Measurements from ENCODE around the gene ERVK3-1. TPM values are rescaled to one million over a fixed set of nuclear protein-coding genes. Genes with fewer than 3 reads are reported as not detected.

Gene ERVK3-1
- total and polyA plus RNA-seq, 2 of the 8 experiments (the other 6 are each of a cell fraction or from before 2014, with no cell fraction given): 29.9 to 31.5 TPM

- Histone ChIP-seq H2BK120ac (replicated peaks; ENCODE audit: low read depth, low read length) (no peak overlapping the region), H4K20me1 (replicated peaks in 1 of 2; ENCODE audit: control insufficient read depth in 1 of 2, insufficient read depth in 2 of 2, low read length in 2 of 2) (no peaks in the 10 kb centered on the region), H3K4me3 (ENCODE audit: extremely low read depth in 1 of 4, insufficient read depth in 2 of 4, low read depth in 3 of 4, low read length in 4 of 4) (no peak overlapping the region), H3K27ac (ENCODE audit: low read depth, low read length) (no peak overlapping the region), H3K79me2 (ENCODE audit: control insufficient read depth in 1 of 2, insufficient read depth in 2 of 2, low read length in 2 of 2) (no peaks in the 10 kb centered on the region), H2BK12ac (ENCODE audit: low read depth, low read length) (no peak overlapping the region), H3K27me3 (replicated peaks in 1 of 4; ENCODE audit: control insufficient read depth in 3 of 4, extremely low read depth in 1 of 4, insufficient read depth in 3 of 4, low read length in 3 of 4) (no peaks in the 10 kb centered on the region), H3K23me2 (ENCODE audit: low read depth, low read length) (no peaks in the 10 kb centered on the region), H3K36me3 (ENCODE audit: control insufficient read depth in 2 of 4, insufficient read depth in 4 of 4, low read length in 3 of 4) (peaks cover 15 to 70% (median 45%) of the 10 kb centered on the region in 4 experiments; a peak in 7 of 8 replicates), H2AFZ (ENCODE audit: low read length) (no peak overlapping the region), H4K5ac (ENCODE audit: insufficient read length, low read depth, low read length) (no peak overlapping the region), H3K79me1 (ENCODE audit: low read depth, low read length) (no peaks in the 10 kb centered on the region), H3K23ac (ENCODE audit: insufficient read length) (no peak overlapping the region), H2AK5ac (ENCODE audit: low read depth, low read length) (no peak overlapping the region), H2BK5ac (ENCODE audit: low read depth, low read length) (no peak overlapping the region), H4K91ac (replicated peaks; ENCODE audit: insufficient read length, low read length) (no peak overlapping the region), H4K8ac (ENCODE audit: extremely low read depth, insufficient read depth, low read length) (no peak overlapping the region), H3K4me2 (ENCODE audit: insufficient read depth in 1 of 2, low read depth in 2 of 2, low read length in 2 of 2) (no peak overlapping the region), H3K4me1 (replicated peaks in 1 of 4; ENCODE audit: control insufficient read depth in 3 of 4, insufficient read depth in 4 of 4, low read length in 3 of 4) (no peaks in the 10 kb centered on the region), H3K9ac (replicated peaks in 1 of 4; ENCODE audit: extremely low read depth in 1 of 4, low read depth in 3 of 4, low read length in 3 of 4) (no peak overlapping the region), H3K14ac (ENCODE audit: insufficient read length) (no peak overlapping the region), H3K9me3 (ENCODE audit: insufficient read depth in 2 of 2, low read depth in 1 of 2, low read length in 1 of 2) (peaks cover 64 to 77% of the 10 kb centered on the region in 2 experiments), H2BK15ac (ENCODE audit: low read length) (no peak overlapping the region), H2BK20ac (ENCODE audit: low read length) (no peak overlapping the region), H3K18ac (ENCODE audit: extremely low read depth, low read length) (no peak overlapping the region), H3K4ac (replicated peaks; ENCODE audit: insufficient read length, low read depth, low read length) (no peak overlapping the region), H3K56ac (replicated peaks; ENCODE audit: insufficient read length, low read depth, low read length) (no peak overlapping the region)
- TF ChIP-seq RNF2 (IDR thresholded peaks at IDR 0.05; ENCODE audit: borderline replicate concordance, low read depth, low read length, missing control alignments, poor library complexity, severe bottlenecking) (no peak), NRF1 (IDR thresholded peaks at IDR 0.05; ENCODE audit: low read depth, low read length) (no peak), RFX5 (IDR thresholded peaks at IDR 0.05; ENCODE audit: borderline replicate concordance, low read depth, low read length) (no peak), RXRA (IDR thresholded peaks at IDR 0.05; ENCODE audit: insufficient read depth, low read depth, low read length) (no peak), SIN3A (conservative IDR thresholded peaks at IDR 0.05 in 1 of 2, IDR thresholded peaks at IDR 0.05 in 1 of 2; ENCODE audit: low read depth in 1 of 2, low read length in 2 of 2) (no peak), ATF3 (IDR thresholded peaks at IDR 0.05; ENCODE audit: insufficient read depth, low read depth, low read length) (no peak), GABPA (IDR thresholded peaks at IDR 0.05; ENCODE audit: borderline replicate concordance, insufficient read depth, low read length) (no peak), POLR2AphosphoS5 (IDR thresholded peaks at IDR 0.05; ENCODE audit: low read depth, low read length) (no peak), SP1 (IDR thresholded peaks at IDR 0.05; ENCODE audit: low read depth, low read length) (no peak)
- WGBS, 2 experiments (ENCODE audit: extremely low coverage in 1 of 2, insufficient coverage in 1 of 2, insufficient read length in 1 of 2, insufficient replicate concordance in 2 of 2, low coverage in 1 of 2, low lambda C conversion rate in 2 of 2, missing lambda C conversion rate in 1 of 2): 97% methylated on average over 3 of the region's 3 CpGs; no CpG with 5 or more reads in 1 of the 2 experiments
- DNase-seq (ENCODE audit: low read depth in 1 of 2, low spot score in 2 of 2): no peak
- CTCF ChIA-PET (ENCODE audit: partially characterized antibody): no interaction called here
- POLR2A ChIA-PET (ENCODE audit: partially characterized antibody): interaction anchor here (1.2 to 12.7 kb wide), 5 partner anchors 8 to 52 kb away, joined by 3 to 152 read pairs (median 38); partner anchors contain the start of gene ZNF544
- no peak for FAIRE-seq
Measured at GRCh38 chr19:58265100-58265499, 40.1 kb upstream of the ERVK3-1 start.
